Bronchial epithelial cell (primary cell): Measurements from ENCODE around the gene MMS22L. TPM values are rescaled to one million over a fixed set of nuclear protein-coding genes. Genes with fewer than 3 reads are reported as not detected.

Experiments used
- DNase-seq: peaks from one replicate; pipeline ENCODE4 v3.0.0-alpha.2; 2010; ENCODE audit warnings: low read depth
- FAIRE-seq: peaks from 2 replicates; lab custom pipeline; 2011; peaks lifted over from hg19 to GRCh38; lab: Jason Lieb, UNC
- H3K27me3 ChIP-seq: 2 replicates; pipeline ENCODE4 v1.5.1; 2011; ENCODE audit warnings: low read length; ENCODE audit not compliant: control insufficient read depth, insufficient read depth
- H3K36me3 ChIP-seq: 2 replicates; pipeline ENCODE4 v1.5.1; 2011; ENCODE audit warnings: low read length; ENCODE audit not compliant: control insufficient read depth, insufficient read depth
- H3K4me3 ChIP-seq: 2 replicates; pipeline ENCODE4 v1.5.1; 2011; ENCODE audit warnings: mild to moderate bottlenecking, low read depth, low read length, control low read depth
- total RNA-seq: library from RNA; depleted of rRNA; stranded (reverse); fragments of >200 nt; gene quantifications from 2 replicates; pipeline ENCODE4 v1.2.1, GENCODE V29; 2014
- TF ChIP-seq, protein P1 (sequence below): IDR thresholded peaks from 2 replicates; pipeline ENCODE4 v1.5.1; 2011; ENCODE audit warnings: mild to moderate bottlenecking, moderate library complexity, low read length, control low read depth, inconsistent platforms; ENCODE audit not compliant: insufficient read depth, severe bottlenecking

The MMS22L gene
- total RNA-seq, 1 donor from 2014 or later, result 8.4 TPM

DNA sequence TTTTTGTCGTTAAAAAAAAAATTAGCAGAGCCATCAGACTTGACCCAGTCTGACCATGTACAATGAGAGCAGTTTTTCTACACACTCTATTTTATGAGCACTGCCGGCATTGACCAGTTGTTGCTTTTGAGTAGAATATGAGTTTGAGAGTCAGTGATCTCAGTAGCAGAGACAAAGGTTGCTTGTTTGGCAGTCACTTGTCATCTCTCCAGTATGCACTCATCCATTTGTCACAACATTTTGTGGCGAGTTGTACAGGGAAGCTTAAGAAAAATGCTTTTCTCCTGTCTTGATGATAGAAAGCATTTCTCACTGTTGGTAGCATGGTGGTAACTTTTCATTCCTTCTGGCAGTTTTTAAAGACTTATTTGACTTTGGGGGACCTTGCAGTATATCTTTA is 159.9 kb downstream of the MMS22L start:
- H3K4me3 ChIP-seq, result no peak overlapping the region
- TF ChIP-seq, protein P1, sequence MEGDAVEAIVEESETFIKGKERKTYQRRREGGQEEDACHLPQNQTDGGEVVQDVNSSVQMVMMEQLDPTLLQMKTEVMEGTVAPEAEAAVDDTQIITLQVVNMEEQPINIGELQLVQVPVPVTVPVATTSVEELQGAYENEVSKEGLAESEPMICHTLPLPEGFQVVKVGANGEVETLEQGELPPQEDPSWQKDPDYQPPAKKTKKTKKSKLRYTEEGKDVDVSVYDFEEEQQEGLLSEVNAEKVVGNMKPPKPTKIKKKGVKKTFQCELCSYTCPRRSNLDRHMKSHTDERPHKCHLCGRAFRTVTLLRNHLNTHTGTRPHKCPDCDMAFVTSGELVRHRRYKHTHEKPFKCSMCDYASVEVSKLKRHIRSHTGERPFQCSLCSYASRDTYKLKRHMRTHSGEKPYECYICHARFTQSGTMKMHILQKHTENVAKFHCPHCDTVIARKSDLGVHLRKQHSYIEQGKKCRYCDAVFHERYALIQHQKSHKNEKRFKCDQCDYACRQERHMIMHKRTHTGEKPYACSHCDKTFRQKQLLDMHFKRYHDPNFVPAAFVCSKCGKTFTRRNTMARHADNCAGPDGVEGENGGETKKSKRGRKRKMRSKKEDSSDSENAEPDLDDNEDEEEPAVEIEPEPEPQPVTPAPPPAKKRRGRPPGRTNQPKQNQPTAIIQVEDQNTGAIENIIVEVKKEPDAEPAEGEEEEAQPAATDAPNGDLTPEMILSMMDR, result no peak
- DNase-seq (no peak), FAIRE-seq (no peak)
- no peaks in the 10 kb centered on the region for H3K36me3 ChIP-seq
- H3K27me3 ChIP-seq, result no peaks in the 10 kb centered on the region

DNA sequence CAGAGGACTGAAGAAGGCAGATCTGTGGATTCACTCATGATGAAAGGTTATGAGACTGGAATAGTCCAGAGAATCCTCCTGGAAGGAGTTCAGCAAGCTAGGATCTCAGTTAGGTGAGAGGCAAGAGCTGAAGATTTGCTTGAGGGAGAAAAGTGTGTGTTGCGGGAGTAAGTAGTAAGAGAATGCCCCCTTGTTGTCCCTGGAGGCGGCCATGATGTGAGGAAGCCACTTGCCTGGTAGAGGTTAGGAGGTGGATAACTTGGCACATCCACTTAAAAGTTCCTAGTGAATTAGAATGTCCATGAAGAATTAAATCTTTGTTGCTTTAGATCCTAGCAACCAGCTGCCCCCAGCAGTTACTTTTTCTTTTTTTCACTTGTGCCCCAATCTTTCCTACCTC is 162.5 kb downstream of the MMS22L start:
- no peaks in the 10 kb centered on the region for H3K36me3 ChIP-seq
- TF ChIP-seq, protein P1, result no peak
- no peak overlapping the region for H3K4me3 ChIP-seq
- no peaks in the 10 kb centered on the region for H3K27me3 ChIP-seq
- FAIRE-seq (no peak), DNase-seq (no peak)

DNA sequence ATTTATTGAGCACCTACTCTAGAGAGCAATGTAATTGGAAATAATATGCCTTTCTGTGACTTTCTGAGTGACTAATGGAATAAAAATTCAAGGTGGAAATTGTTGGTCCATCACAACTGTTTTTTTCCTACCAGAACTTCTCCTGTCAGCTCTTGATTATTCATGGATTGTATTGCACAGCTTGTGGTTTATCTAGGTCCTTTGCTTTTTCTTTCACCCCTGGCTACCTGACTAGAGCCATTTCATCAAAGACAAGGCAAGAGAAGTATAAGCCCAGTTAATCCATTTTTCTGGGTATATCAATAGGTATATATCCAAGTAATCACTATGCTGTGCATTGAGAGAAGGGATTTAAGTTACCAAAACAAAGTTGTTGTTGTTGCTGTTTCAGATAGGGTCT is 168.4 kb downstream of the MMS22L start:
- FAIRE-seq (no peak), DNase-seq (no peak)
- no peaks in the 10 kb centered on the region for H3K27me3 ChIP-seq
- H3K36me3 ChIP-seq, result no peaks in the 10 kb centered on the region
- TF ChIP-seq, protein P1, result no peak
- no peak overlapping the region for H3K4me3 ChIP-seq

DNA sequence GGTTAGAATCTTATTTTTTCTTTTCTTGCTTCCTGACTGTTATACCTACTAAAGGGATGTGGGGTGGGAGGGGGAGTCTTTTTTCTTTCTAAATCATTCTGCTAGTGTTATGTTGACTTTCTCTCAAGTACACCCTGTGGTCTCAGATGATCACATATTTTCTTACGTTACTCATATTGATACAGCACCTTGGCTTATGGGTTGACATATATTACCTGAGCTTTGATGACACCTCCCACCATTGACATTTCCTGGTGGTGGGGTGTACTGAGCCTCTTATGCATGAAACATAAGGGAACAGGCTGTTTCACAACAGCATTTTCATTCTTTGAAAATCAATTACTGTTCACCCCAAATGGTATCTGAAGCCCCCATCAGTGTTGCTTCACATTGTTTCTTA is 169.8 kb downstream of the MMS22L start:
- TF ChIP-seq, protein P1, result no peak
- FAIRE-seq, result no peak
- H3K4me3 ChIP-seq, result no peak overlapping the region
- no peaks in the 10 kb centered on the region for H3K36me3 ChIP-seq
- no peak for DNase-seq
- no peaks in the 10 kb centered on the region for H3K27me3 ChIP-seq

DNA sequence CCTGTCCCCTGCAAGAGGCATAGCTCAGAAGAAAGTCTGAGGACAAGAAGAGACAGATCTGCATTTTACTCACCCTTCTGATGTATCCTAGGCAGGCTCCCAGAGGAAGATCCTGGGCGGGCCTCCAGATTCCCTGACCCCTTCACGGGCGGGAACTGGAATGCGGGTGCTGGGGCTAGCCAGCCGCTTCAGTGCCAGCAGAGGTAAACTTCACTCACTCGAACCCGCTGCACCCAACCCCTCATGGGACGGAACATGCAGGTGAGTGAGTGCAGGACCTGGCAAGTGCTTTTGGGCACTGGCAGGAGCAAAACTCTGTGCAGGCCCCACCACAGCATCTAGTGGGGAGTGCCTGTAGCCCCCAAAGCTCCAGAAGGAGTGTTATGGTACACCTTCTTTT is 171.8 kb downstream of the MMS22L start:
- FAIRE-seq (no peak), DNase-seq (no peak)
- Histone ChIP-seq H3K27me3 (no peaks in the 10 kb centered on the region), H3K36me3 (no peaks in the 10 kb centered on the region), H3K4me3 (no peak overlapping the region)
- TF ChIP-seq, protein P1, result no peak

DNA sequence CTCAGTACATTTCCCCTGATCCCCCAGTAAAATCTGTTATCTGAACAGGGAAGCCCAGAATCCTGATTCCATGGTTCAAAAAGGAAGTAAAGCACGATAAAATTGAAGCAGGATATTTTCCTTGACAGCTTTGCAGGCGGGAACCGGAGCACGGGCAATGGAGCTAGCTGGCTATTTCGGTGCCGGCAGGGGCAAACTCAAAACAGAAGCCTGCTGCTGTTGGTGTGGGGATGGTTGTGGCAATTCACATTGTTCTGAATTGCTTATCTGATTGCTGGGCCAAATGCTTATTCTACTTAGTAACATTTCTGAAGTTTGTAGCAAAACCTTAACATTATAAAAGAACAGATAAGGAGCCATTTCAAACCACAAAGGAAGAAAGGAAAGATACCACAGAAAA is 172.4 kb downstream of the MMS22L start:
- H3K4me3 ChIP-seq, result no peak overlapping the region
- TF ChIP-seq, protein P1, result no peak
- no peaks in the 10 kb centered on the region for H3K36me3 ChIP-seq
- no peaks in the 10 kb centered on the region for H3K27me3 ChIP-seq
- FAIRE-seq (no peak), DNase-seq (no peak)
